ENCODE data around the gene SLC25A36.
"Not testable (repeated sequence)": the region's sequence is repeated elsewhere in the genome, so short reads cannot be mapped to it uniquely, and the experiment has no call there.

The SLC25A36 gene

GRCh38 chr3:140987792-140988191 is 46.2 kb downstream of the SLC25A36 start:
- in situ Hi-C loops (cut with MboI; ENCODE audit: low sequenced_read_pairs), result not testable (repeated sequence)

GRCh38 chr3:140994316-140994715 is 52.7 kb downstream of the SLC25A36 start:
- in situ Hi-C loops (cut with MboI; ENCODE audit: low sequenced_read_pairs), result loop anchor here (10.0 kb wide), 1 partner anchor 110 kb away; no protein-coding TSS in a partner anchor

- in situ Hi-C loops (cut with MboI; ENCODE audit: low sequenced_read_pairs), result loop anchor here (10.0 kb wide), 1 partner anchor 110 kb away; no protein-coding TSS in a partner anchor
Observed at GRCh38 chr3:140994861-140995260, 53.2 kb downstream of the SLC25A36 start.

- in situ Hi-C loops (cut with MboI; ENCODE audit: low sequenced_read_pairs), result loop anchor here (10.0 kb wide), 1 partner anchor 109 kb away; no protein-coding TSS in a partner anchor
Observed at GRCh38 chr3:140995881-140996280, 54.2 kb downstream of the SLC25A36 start.

- in situ Hi-C loops (cut with MboI; ENCODE audit: low sequenced_read_pairs), result loop anchor here (25.0 kb wide), 1 partner anchor 187 kb away; no protein-coding TSS in a partner anchor
Observed at GRCh38 chr3:141000027-141000663, 58.5 kb downstream of the SLC25A36 start.

- in situ Hi-C loops (cut with MboI; ENCODE audit: low sequenced_read_pairs), result loop anchor here (25.0 kb wide), 1 partner anchor 187 kb away; no protein-coding TSS in a partner anchor
Observed at GRCh38 chr3:141000686-141001085, 59.0 kb downstream of the SLC25A36 start.

- in situ Hi-C loops (cut with MboI; ENCODE audit: low sequenced_read_pairs), result loop anchor here (25.0 kb wide), 1 partner anchor 181 kb away; no protein-coding TSS in a partner anchor
Observed at GRCh38 chr3:141006344-141006743, 64.7 kb downstream of the SLC25A36 start.

- in situ Hi-C loops (cut with MboI; ENCODE audit: low sequenced_read_pairs), result loop anchor here (25.0 kb wide), 1 partner anchor 178 kb away; no protein-coding TSS in a partner anchor
Observed at GRCh38 chr3:141009496-141009895, 67.9 kb downstream of the SLC25A36 start.

GRCh38 chr3:141011232-141011996 is 69.8 kb downstream of the SLC25A36 start:
- in situ Hi-C loops (cut with MboI; ENCODE audit: low sequenced_read_pairs), result loop anchor here (25.0 kb wide), 1 partner anchor 176 kb away; no protein-coding TSS in a partner anchor

GRCh38 chr3:141011997-141012262 is 70.3 kb downstream of the SLC25A36 start:
- in situ Hi-C loops (cut with MboI; ENCODE audit: low sequenced_read_pairs), result loop anchor here (25.0 kb wide), 1 partner anchor 175 kb away; no protein-coding TSS in a partner anchor

GRCh38 chr3:141012571-141012970 is 70.9 kb downstream of the SLC25A36 start:
- in situ Hi-C loops (cut with MboI; ENCODE audit: low sequenced_read_pairs), result loop anchor here (25.0 kb wide), 1 partner anchor 175 kb away; no protein-coding TSS in a partner anchor

- in situ Hi-C loops (cut with MboI; ENCODE audit: low sequenced_read_pairs), result loop anchor here (25.0 kb wide), 1 partner anchor 172 kb away; no protein-coding TSS in a partner anchor
Observed at GRCh38 chr3:141015481-141015880, 73.8 kb downstream of the SLC25A36 start.

GRCh38 chr3:141017366-141018322 is 76.0 kb downstream of the SLC25A36 start:
- in situ Hi-C loops (cut with MboI; ENCODE audit: low sequenced_read_pairs), result loop anchor here (25.0 kb wide), 1 partner anchor 170 kb away; no protein-coding TSS in a partner anchor

GRCh38 chr3:141019244-141019643 is 77.6 kb downstream of the SLC25A36 start:
- in situ Hi-C loops (cut with MboI; ENCODE audit: low sequenced_read_pairs), result loop anchor here (25.0 kb wide), 1 partner anchor 168 kb away; no protein-coding TSS in a partner anchor

- in situ Hi-C loops (cut with MboI; ENCODE audit: low sequenced_read_pairs), result loop anchor here (25.0 kb wide), 1 partner anchor 167 kb away; no protein-coding TSS in a partner anchor
Observed at GRCh38 chr3:141020143-141020830, 78.7 kb downstream of the SLC25A36 start.

- in situ Hi-C loops (cut with MboI; ENCODE audit: low sequenced_read_pairs), result loop anchor here (25.0 kb wide), 1 partner anchor 166 kb away; no protein-coding TSS in a partner anchor
Observed at GRCh38 chr3:141021261-141021660, 79.6 kb downstream of the SLC25A36 start.
